ENCODE data around the gene MYL6. TPM values are rescaled to one million over a fixed set of nuclear protein-coding genes. Genes with fewer than 3 reads are reported as not detected.

MYL6 gene
- total and polyA plus RNA-seq, 10 of the 15 experiments (the other 5 are each of a cell fraction or from before 2014, with no cell fraction given), result 1,000 to 4,116 (median 1,828) TPM

DNA sequence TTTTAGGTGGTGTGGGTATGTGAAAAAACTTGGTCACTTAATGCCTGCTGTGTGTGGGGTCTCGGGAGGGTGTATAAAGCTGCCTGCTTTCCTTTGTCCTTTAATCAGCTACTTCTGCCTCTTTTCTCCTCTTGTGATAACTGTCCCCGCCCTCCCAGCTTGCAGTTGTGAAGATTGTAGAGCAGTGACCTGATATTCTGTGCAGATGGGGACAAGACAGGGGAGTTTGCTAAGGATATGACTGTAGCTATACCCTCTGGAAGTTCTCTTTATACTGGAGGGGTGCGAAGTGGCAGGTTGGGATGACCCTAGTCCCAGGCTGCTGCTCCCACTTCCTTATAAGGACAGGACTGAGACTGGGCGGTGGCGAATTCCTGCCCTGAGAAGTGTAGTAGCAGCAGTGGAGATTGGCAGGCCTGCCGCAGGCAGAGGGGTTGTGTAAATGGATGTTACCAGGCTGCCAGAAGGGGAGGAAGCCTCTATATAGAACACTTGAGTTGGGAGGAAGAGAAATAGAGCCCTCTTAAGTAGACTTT is 835 bp downstream of the MYL6 start (continued):
- no peak for TF ChIP-seq ZBTB11 (CRISPR knock-in tag; IDR thresholded peaks at IDR 0.05)
- no peak for TF ChIP-seq MYC (IDR thresholded peaks at IDR 0.05; ENCODE audit: insufficient read depth, insufficient read length, insufficient replicate concordance, low read length, severe bottlenecking)
- peak; percentile 26; the same call in 1 of the 2 replicates for TF ChIP-seq ZBED1 (IDR thresholded peaks at IDR 0.05; ENCODE audit: borderline replicate concordance)
- TF ChIP-seq, protein P1, sequence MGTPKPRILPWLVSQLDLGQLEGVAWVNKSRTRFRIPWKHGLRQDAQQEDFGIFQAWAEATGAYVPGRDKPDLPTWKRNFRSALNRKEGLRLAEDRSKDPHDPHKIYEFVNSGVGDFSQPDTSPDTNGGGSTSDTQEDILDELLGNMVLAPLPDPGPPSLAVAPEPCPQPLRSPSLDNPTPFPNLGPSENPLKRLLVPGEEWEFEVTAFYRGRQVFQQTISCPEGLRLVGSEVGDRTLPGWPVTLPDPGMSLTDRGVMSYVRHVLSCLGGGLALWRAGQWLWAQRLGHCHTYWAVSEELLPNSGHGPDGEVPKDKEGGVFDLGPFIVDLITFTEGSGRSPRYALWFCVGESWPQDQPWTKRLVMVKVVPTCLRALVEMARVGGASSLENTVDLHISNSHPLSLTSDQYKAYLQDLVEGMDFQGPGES (IDR thresholded peaks at IDR 0.05), result no peak
- no peak for TF ChIP-seq ZNF217 (IDR thresholded peaks at IDR 0.05)
- no peak for TF ChIP-seq FOXM1 (IDR thresholded peaks at IDR 0.05; ENCODE audit: low read depth, low read length)
- TF ChIP-seq, protein P2, sequence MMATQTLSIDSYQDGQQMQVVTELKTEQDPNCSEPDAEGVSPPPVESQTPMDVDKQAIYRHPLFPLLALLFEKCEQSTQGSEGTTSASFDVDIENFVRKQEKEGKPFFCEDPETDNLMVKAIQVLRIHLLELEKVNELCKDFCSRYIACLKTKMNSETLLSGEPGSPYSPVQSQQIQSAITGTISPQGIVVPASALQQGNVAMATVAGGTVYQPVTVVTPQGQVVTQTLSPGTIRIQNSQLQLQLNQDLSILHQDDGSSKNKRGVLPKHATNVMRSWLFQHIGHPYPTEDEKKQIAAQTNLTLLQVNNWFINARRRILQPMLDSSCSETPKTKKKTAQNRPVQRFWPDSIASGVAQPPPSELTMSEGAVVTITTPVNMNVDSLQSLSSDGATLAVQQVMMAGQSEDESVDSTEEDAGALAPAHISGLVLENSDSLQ (IDR thresholded peaks at IDR 0.05), result peak; percentile 59; the same call in 1 of the 2 replicates
- 0 out of 2 replicates have a peak, but pooled peaks have one; percentile 27 for TF ChIP-seq MTA3 (IDR thresholded peaks at IDR 0.05; ENCODE audit: borderline replicate concordance, low read length)
- TF ChIP-seq SREBF1 (IDR thresholded peaks at IDR 0.05; ENCODE audit: low read length), result no peak
- no peak for TF ChIP-seq ZNF592 (IDR thresholded peaks at IDR 0.05)
- no peak for TF ChIP-seq CBFB (IDR thresholded peaks at IDR 0.05; ENCODE audit: low read depth)
- TF ChIP-seq, protein P3, sequence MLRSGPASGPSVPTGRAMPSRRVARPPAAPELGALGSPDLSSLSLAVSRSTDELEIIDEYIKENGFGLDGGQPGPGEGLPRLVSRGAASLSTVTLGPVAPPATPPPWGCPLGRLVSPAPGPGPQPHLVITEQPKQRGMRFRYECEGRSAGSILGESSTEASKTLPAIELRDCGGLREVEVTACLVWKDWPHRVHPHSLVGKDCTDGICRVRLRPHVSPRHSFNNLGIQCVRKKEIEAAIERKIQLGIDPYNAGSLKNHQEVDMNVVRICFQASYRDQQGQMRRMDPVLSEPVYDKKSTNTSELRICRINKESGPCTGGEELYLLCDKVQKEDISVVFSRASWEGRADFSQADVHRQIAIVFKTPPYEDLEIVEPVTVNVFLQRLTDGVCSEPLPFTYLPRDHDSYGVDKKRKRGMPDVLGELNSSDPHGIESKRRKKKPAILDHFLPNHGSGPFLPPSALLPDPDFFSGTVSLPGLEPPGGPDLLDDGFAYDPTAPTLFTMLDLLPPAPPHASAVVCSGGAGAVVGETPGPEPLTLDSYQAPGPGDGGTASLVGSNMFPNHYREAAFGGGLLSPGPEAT (IDR thresholded peaks at IDR 0.05; ENCODE audit: low read depth), result no peak
- no peak for TF ChIP-seq ZBTB40 (IDR thresholded peaks at IDR 0.05; ENCODE audit: borderline replicate concordance)
